Fibroblast of peridontal ligament (primary cell): ENCODE measurements around the gene TTC23.

ENCODE experiments used
- DNase-seq: peaks from one replicate; pipeline ENCODE4 v3.0.0-alpha.2; 2010; ENCODE audit errors: extremely low read depth

Gene TTC23

GRCh38 chr15:99104788-99105513, 144.4 kb downstream of the TTC23 start, which contains the start of gene SYNM:
SYNM (plus strand) TSS chr15:99105080; CDS start chr15:99105200, 120 bp downstream.
- DNase-seq, result peak; percentile 69

GRCh38 chr15:99103279-99103678, 146.1 kb downstream of the TTC23 start:
- no peak for DNase-seq

- DNase-seq, result no peak
These were observed 146.8 kb downstream of the TTC23 start for GRCh38 chr15:99102332-99103235.

GRCh38 chr15:99101501-99101900, 147.9 kb downstream of the TTC23 start:
- DNase-seq, result no peak

- DNase-seq, result peak; percentile 67
These were observed 148.9 kb downstream of the TTC23 start for GRCh38 chr15:99100245-99101173.

GRCh38 chr15:99099661-99100060, 149.7 kb downstream of the TTC23 start:
- no peak for DNase-seq

GRCh38 chr15:99098991-99099390, 150.4 kb downstream of the TTC23 start:
- no peak for DNase-seq

GRCh38 chr15:99098426-99098825, 151.0 kb downstream of the TTC23 start:
- DNase-seq, result no peak

- DNase-seq, result no peak
These were observed 151.7 kb downstream of the TTC23 start for GRCh38 chr15:99097441-99098410.

DNA sequence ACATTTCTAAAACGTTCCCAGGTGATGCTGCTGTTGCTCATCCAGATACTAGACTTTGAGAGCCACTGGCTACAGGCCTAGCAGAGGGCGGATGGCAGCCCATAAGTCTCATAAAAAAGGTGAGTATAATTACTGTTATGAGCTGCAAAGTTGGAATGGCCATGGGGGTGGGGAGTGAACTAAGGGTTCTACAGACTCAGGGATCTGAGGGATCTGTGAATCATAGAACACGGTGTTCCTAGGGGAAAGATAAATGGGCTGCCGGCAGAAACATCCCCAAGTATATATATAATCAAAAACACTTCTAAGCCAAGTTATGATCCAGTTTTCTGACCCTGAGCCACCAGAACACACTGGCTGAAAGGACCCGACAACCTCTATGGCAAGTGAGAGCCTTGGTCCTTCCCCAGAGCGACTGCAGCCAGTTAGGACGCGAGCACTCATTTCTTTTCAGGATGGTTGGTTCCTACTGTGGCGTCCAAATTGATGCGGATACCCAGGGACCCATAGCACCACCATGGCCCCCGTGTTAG, 152.4 kb downstream of the TTC23 start:
- no peak for DNase-seq

DNA sequence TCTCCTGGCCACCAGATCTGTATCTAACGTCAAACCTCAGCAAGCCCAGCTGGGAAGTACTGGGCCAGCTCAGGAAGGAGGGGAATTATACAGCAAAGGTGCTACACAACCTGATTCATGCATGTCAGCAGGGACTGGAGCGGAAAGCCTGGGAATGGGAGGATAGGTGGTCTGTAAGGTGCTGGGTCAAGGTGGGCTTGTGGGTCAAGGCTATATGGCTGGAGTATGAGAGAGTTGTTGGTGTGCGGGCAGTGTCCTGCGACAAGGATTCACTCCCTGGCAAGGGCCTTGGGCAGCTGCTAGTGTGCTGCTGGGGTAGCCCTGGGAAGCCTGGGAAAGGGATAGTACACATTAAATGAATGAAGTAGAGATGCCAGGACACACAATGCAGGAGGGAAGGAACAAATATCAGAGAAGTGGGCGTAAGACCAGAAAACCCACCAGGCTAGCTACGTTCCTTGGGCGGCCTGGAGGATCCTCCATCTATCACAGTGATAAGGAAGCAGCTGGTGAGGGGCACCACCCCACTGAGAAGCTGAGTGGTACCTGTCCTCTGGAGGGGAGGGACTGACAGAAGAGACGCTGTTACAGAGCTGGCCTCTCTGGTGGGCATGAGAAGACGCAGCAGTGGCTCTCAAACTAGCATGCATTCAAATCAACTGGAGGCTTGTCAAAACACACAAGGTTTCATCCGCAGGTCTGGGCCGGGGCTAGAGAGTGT, 153.0 kb downstream of the TTC23 start:
- DNase-seq, result no peak

DNA sequence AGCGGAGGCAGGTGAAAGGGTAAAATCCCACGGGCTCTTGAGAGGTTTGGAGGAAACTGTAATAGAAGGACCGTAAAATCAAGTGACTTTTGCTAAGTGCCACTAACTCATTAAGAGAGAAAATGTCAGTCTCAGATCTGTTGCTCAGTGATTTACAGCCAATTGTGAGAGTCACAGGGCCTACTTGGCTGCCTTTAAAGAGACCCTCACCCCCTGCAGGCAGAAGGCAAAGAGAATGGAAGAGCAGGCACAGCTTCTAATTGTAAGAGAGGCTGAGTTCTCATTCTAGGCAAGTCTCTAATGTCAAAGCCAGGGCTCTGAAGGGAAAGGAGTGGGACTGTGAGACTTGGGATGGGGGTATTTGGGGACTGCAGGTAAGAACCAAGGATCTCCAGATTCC, 153.8 kb downstream of the TTC23 start:
- no peak for DNase-seq

DNA sequence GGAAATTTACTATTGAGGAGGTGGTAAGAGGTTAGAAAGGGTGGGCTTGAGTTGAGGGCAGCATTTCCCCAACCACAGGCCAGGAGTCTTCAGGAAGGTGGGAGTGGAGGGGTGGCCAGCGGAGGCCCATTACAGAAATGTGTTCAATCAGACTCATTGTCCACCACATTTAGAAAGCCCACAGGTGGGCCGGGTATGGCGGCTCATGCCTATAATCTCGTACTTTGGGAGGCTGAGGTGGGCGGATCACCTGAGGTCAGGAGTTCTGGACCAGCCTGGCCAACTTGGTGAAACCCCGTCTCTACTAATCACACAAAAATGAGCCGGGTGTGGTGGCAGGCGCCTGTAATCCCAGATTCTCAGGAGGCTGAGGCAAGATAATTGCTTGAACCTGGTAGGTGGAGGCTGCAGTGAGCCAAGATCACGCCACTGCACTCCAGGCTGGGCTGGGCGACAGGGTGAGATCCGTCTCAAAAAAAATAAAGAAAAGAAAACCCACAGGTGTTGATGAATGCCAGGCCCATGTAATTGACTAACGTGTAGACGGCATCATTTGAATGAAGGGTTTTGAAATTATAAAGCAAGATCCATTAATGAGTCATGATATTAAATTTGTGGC, 156.7 kb downstream of the TTC23 start:
- no peak for DNase-seq

- no peak for DNase-seq
These were observed 158.4 kb downstream of the TTC23 start for GRCh38 chr15:99090938-99091337.

DNA sequence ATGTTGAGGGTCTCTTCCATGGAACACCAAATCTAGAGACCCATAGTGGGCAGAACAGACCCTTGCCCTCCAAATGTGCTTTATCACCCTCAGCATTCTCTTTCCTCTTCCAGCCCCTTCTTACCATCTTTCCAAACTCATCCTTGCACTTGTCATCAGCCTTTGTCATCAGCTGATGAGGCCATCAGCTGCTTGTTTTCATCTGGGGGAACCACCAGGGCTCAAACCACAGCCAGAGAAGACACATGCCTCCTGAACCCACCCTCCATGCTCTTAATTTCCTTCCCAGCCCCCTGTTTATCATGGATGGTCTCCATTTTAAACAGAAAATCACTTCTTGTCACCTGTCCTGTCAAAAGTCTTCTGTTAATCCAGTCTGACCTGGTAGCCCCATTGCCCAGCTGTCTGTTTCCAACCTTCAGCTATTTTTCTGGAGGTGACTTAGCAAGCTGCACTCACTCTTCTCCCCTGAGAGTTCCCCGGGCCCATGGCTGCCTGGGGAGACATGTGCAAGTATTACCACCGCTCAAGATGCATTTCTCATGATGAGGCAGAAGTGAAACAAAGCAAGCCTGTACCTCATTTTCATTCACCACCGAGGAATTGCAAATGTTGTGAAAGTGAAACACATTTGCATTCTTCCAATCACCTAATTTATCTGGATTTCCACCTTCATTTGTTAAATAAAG, 159.2 kb downstream of the TTC23 start:
- DNase-seq, result no peak

DNA sequence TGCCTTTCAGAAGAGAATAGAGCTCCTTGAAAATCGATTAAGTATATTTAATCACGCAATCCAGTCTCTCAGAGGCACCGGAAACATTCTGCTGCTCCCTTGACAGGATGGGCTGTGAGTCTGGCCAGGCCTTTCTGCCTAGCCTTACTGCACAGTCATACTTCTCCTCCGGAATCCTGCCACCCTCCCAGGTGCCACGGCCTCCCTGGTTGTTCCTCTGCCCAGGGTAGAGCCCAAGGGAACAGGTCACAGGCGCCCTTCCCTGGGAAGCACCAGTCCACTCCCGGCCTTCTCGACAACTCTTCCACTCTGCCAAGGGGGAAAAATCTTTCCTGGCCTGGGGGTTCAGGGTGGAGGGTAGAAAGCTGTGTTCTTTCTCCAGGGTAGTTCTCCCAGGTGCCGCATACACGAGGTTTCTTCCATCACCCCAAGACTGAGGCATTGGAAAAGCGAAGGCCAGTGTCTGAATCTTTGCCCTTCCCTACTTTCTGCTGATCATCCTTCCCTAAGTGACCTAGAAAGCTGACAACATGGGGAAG, 161.9 kb downstream of the TTC23 start:
- DNase-seq, result no peak

- peak; percentile 13 for DNase-seq
These were observed 163.1 kb downstream of the TTC23 start for GRCh38 chr15:99086327-99086667.
